GM18511 (cell line): Measurements from ENCODE around the gene BORCS5.
A peak's percentile ranks its signal among the peaks of the same experiment; 100 is the strongest.

Experiments
- ATAC-seq: cut with Tn5 transposase; IDR thresholded peaks from one replicate; pipeline ENCODE4 v1.9.1; 2021; ENCODE audit warnings: mild to moderate bottlenecking, moderate library complexity; ENCODE audit not compliant: unreplicated experiment

BORCS5 gene

GRCh38 chr12:12353276-12353675 lies 3.6 kb upstream of the BORCS5 start:
- no peak for ATAC-seq

GRCh38 chr12:12353807-12354206 lies 3.1 kb upstream of the BORCS5 start:
- no peak for ATAC-seq

GRCh38 chr12:12356467-12356895 lies 397 bp upstream of the BORCS5 start:
- no peak for ATAC-seq

- ATAC-seq: peak; percentile 29
Measured at GRCh38 chr12:12357719-12358461, 1.0 kb downstream of the BORCS5 start.

GRCh38 chr12:12358528-12358927 lies 1.6 kb downstream of the BORCS5 start:
- ATAC-seq: no peak

- no peak for ATAC-seq
Measured at GRCh38 chr12:12364787-12365445, 8.0 kb downstream of the BORCS5 start.

GRCh38 chr12:12365446-12365802 lies 8.5 kb downstream of the BORCS5 start:
- no peak for ATAC-seq

GRCh38 chr12:12365931-12366431 lies 9.1 kb downstream of the BORCS5 start:
- ATAC-seq: no peak

GRCh38 chr12:12366701-12367481 lies 10.0 kb downstream of the BORCS5 start:
- ATAC-seq: no peak

GRCh38 chr12:12367482-12367998 lies 10.7 kb downstream of the BORCS5 start:
- no peak for ATAC-seq

- ATAC-seq: no peak
Measured at GRCh38 chr12:12372946-12373722, 16.3 kb downstream of the BORCS5 start.

- ATAC-seq: no peak
Measured at GRCh38 chr12:12376646-12377448, 20.0 kb downstream of the BORCS5 start.

GRCh38 chr12:12378616-12379015 lies 21.7 kb downstream of the BORCS5 start:
- ATAC-seq: no peak

GRCh38 chr12:12379831-12380730 lies 23.2 kb downstream of the BORCS5 start:
- no peak for ATAC-seq

GRCh38 chr12:12380949-12381593 lies 24.2 kb downstream of the BORCS5 start:
- ATAC-seq: no peak

GRCh38 chr12:12381982-12382381 lies 25.1 kb downstream of the BORCS5 start:
- ATAC-seq: no peak

- ATAC-seq: peak; percentile 59
Measured at GRCh38 chr12:12384571-12385340, 27.9 kb downstream of the BORCS5 start.
